ENCODE measurements around the gene TYROBP.

DNA sequence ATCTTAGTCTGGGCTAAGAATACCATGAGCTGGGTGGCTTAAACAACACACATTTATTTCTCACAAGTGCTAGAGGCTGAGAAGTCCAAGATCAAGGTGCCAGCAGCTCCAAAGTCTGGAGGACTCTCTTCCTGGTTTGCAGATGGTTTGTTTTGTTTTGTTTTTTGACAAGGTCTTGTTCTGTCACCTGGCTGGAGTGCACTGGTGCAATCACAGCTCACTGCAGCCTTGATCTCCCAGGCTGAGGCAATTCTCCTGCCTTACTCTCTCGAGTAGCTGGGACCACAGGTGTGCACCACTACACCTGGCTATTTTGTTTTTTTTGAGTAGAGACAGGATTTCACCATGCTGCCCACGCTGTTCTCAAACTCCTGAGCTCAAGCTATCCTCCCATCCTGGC lies 24.2 kb downstream of the TYROBP start:
- TF ChIP-seq, protein P1, sequence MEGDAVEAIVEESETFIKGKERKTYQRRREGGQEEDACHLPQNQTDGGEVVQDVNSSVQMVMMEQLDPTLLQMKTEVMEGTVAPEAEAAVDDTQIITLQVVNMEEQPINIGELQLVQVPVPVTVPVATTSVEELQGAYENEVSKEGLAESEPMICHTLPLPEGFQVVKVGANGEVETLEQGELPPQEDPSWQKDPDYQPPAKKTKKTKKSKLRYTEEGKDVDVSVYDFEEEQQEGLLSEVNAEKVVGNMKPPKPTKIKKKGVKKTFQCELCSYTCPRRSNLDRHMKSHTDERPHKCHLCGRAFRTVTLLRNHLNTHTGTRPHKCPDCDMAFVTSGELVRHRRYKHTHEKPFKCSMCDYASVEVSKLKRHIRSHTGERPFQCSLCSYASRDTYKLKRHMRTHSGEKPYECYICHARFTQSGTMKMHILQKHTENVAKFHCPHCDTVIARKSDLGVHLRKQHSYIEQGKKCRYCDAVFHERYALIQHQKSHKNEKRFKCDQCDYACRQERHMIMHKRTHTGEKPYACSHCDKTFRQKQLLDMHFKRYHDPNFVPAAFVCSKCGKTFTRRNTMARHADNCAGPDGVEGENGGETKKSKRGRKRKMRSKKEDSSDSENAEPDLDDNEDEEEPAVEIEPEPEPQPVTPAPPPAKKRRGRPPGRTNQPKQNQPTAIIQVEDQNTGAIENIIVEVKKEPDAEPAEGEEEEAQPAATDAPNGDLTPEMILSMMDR (conservative IDR thresholded peaks at IDR 0.05; ENCODE audit: low read length): no peak
- no peak for TF ChIP-seq EZH2phosphoT487 (IDR thresholded peaks at IDR 0.05; ENCODE audit: borderline replicate concordance)

Data from Loucy (cell line).